WTC11 (cell line): ENCODE results near the gene GAL3ST3. TPM values are rescaled to one million over a fixed set of nuclear protein-coding genes. Genes with fewer than 3 reads are reported as not detected.

Experiments
- AFF4 ChIP-seq: sonication (generic); formaldehyde crosslinking; IDR thresholded peaks from 2 replicates; pipeline ENCODE4 v1.8.1; 2023; ENCODE audit warnings: mild to moderate bottlenecking, missing genetic modification reagents, borderline replicate concordance
- CTCF ChIP-seq: fragments of 200-600 bp; IDR thresholded peaks from 2 replicates; pipeline ENCODE4 v1.8.0; 2022; ENCODE audit warnings: antibody characterized with exemption
- EMX1 ChIP-seq: fragments of 250-450 bp; sonication (Bioruptor Pico); IDR thresholded peaks from 2 replicates; pipeline ENCODE4 v1.8.0; 2021; ENCODE audit warnings: mild to moderate bottlenecking
- GABPB1 ChIP-seq: sonication (generic); formaldehyde crosslinking; IDR thresholded peaks from 2 replicates; pipeline ENCODE4 v1.8.1; 2023; ENCODE audit warnings: mild to moderate bottlenecking, missing genetic modification reagents
- HMGA2 ChIP-seq: fragments of 250-450 bp; sonication (Bioruptor Pico); IDR thresholded peaks from 2 replicates; pipeline ENCODE4 v1.4.0; 2021; ENCODE audit warnings: mild to moderate bottlenecking, moderate library complexity
- JUN ChIP-seq: sonication (generic); formaldehyde crosslinking; IDR thresholded peaks from 2 replicates; pipeline ENCODE4 v1.8.0; 2023; ENCODE audit warnings: mild to moderate bottlenecking, missing genetic modification reagents
- KAT7 ChIP-seq: sonication (generic); formaldehyde crosslinking; IDR thresholded peaks from 2 replicates; pipeline ENCODE4 v1.8.1; 2023; ENCODE audit warnings: missing genetic modification reagents, mild to moderate bottlenecking, borderline replicate concordance
- MAX ChIP-seq: sonication (generic); formaldehyde crosslinking; IDR thresholded peaks from 2 replicates; pipeline ENCODE4 v1.8.0; 2022; ENCODE audit warnings: mild to moderate bottlenecking, missing genetic modification reagents
- MXD4 ChIP-seq: fragments of 250-450 bp; sonication (Bioruptor Pico); IDR thresholded peaks from 2 replicates; pipeline ENCODE4 v1.8.0; 2021; ENCODE audit warnings: mild to moderate bottlenecking, moderate library complexity, borderline replicate concordance
- OVOL2 ChIP-seq: fragments of 250-450 bp; sonication (Bioruptor Pico); IDR thresholded peaks from 2 replicates; pipeline ENCODE4 v1.9.0; 2021; ENCODE audit warnings: mild to moderate bottlenecking, borderline replicate concordance
- PRRX2 ChIP-seq: fragments of 250-450 bp; sonication (Bioruptor Pico); IDR thresholded peaks from 2 replicates; pipeline ENCODE4 v1.8.0; 2021; ENCODE audit warnings: mild to moderate bottlenecking
- TEAD1 ChIP-seq: sonication (generic); formaldehyde crosslinking; IDR thresholded peaks from 2 replicates; pipeline ENCODE4 v1.8.0; 2022; ENCODE audit warnings: mild to moderate bottlenecking, missing genetic modification reagents
- ZBTB21 ChIP-seq: sonication (generic); formaldehyde crosslinking; IDR thresholded peaks from 2 replicates; pipeline ENCODE4 v1.8.1; 2023; ENCODE audit warnings: mild to moderate bottlenecking, missing genetic modification reagents, borderline replicate concordance
- ZMAT4 ChIP-seq: fragments of 250-450 bp; sonication (Bioruptor Pico); IDR thresholded peaks from 2 replicates; pipeline ENCODE4 v1.9.0; 2021; ENCODE audit warnings: mild to moderate bottlenecking
- ZNF396 ChIP-seq: fragments of 250-450 bp; sonication (Bioruptor Pico); IDR thresholded peaks from 2 replicates; pipeline ENCODE4 v1.8.0; 2021; ENCODE audit warnings: mild to moderate bottlenecking, moderate library complexity, borderline replicate concordance
- ZSCAN18 ChIP-seq: fragments of 250-450 bp; sonication (Bioruptor Pico); IDR thresholded peaks from 2 replicates; pipeline ENCODE4 v2.1.2; 2022; ENCODE audit warnings: mild to moderate bottlenecking, moderate library complexity
- total RNA-seq: library from RNA; stranded (reverse); gene quantifications from 3 replicates; pipeline ENCODE4 v1.2.3, GENCODE V29; 2021
- TF ChIP-seq, protein P1 (sequence below): sonication (generic); formaldehyde crosslinking; IDR thresholded peaks from 2 replicates; pipeline ENCODE4 v1.8.1; 2023; ENCODE audit warnings: mild to moderate bottlenecking, moderate library complexity, missing genetic modification reagents
- TF ChIP-seq, protein P2 (sequence below): sonication (generic); formaldehyde crosslinking; IDR thresholded peaks from 2 replicates; pipeline ENCODE4 v1.8.1; 2023; ENCODE audit warnings: mild to moderate bottlenecking, missing genetic modification reagents, moderate library complexity
- TF ChIP-seq, protein P3 (sequence below): sonication (generic); formaldehyde crosslinking; IDR thresholded peaks from 2 replicates; pipeline ENCODE4 v1.8.0; 2023; ENCODE audit warnings: missing genetic modification reagents, mild to moderate bottlenecking, borderline replicate concordance
- TF ChIP-seq, protein P4 (sequence below): sonication (generic); formaldehyde crosslinking; IDR thresholded peaks from 2 replicates; pipeline ENCODE4 v1.8.1; 2023; ENCODE audit warnings: mild to moderate bottlenecking, missing genetic modification reagents, moderate library complexity
- TF ChIP-seq, protein P5 (sequence below): sonication (generic); formaldehyde crosslinking; IDR thresholded peaks from 2 replicates; pipeline ENCODE4 v1.8.0; 2022; ENCODE audit warnings: mild to moderate bottlenecking, missing genetic modification reagents

The GAL3ST3 gene
- total RNA-seq, 1 experiment from 2014 or later = 21.3 TPM

DNA sequence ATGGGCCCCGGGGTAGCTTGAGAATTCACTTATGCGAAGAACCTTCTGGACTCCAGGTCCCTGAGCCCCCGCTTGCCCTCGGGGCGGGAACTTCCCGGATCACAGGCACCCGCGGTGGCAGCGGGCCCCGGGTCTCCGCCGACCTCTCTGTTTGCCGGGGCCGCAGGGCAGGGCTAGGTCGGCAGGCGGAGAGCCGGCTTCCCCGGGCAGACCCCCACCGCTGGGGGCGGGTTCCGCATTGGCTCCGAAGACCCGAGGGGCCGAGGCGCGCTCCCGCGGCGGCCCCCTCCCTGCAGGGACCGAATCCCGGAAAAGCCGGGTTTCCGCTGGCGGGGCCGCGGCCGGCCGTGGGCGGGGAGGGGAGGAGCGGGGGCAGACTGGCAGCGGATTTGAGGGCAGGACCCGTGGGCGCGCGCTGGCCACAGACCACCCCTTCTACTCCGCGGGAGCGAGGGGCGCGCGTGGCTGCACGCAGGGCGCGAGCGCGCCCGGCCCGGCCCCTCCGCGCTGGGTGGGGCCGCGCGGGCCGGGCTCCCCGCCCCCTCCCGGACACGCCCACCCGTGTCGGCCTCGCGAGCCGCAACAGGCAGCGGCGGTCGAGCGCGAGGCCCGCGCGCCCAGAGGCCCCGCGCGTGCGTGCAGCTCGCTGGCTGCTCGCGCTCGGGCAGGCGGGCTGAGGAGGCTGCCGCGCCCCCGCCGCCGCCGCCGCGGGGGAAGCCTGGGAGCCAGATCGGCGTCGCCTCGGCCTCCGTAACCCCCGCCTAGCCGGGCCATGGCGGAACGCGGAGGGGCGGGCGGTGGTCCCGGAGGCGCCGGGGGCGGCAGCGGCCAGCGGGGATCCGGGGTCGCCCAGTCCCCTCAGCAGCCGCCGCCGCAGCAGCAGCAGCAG is 21.0 kb upstream of the GAL3ST3 start, which contains the start of gene PACS1 (continued):
- TF ChIP-seq, protein P1, sequence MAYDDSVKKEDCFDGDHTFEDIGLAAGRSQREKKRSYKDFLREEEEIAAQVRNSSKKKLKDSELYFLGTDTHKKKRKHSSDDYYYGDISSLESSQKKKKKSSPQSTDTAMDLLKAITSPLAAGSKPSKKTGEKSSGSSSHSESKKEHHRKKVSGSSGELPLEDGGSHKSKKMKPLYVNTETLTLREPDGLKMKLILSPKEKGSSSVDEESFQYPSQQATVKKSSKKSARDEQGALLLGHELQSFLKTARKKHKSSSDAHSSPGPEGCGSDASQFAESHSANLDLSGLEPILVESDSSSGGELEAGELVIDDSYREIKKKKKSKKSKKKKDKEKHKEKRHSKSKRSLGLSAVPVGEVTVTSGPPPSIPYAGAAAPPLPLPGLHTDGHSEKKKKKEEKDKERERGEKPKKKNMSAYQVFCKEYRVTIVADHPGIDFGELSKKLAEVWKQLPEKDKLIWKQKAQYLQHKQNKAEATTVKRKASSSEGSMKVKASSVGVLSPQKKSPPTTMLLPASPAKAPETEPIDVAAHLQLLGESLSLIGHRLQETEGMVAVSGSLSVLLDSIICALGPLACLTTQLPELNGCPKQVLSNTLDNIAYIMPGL = no peak; the same call in 1 of the 2 replicates
- TF ChIP-seq JUN = no peak
- TF ChIP-seq, protein P2, sequence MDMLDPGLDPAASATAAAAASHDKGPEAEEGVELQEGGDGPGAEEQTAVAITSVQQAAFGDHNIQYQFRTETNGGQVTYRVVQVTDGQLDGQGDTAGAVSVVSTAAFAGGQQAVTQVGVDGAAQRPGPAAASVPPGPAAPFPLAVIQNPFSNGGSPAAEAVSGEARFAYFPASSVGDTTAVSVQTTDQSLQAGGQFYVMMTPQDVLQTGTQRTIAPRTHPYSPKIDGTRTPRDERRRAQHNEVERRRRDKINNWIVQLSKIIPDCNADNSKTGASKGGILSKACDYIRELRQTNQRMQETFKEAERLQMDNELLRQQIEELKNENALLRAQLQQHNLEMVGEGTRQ (CRISPR knock-in tag) = 0 out of 2 replicates have a peak, but pooled peaks have one; percentile 10
- TF ChIP-seq ZNF396 (CRISPR knock-in tag) = no peak
- no peak for TF ChIP-seq KAT7 (CRISPR knock-in tag)
- TF ChIP-seq AFF4 = no peak
- no peak for TF ChIP-seq ZBTB21
- TF ChIP-seq MAX (CRISPR knock-in tag) = peak; percentile 21; the same call in 1 of the 2 replicates
- TF ChIP-seq ZMAT4 (CRISPR knock-in tag) = no peak
- TF ChIP-seq ZSCAN18 (CRISPR knock-in tag) = no peak
- TF ChIP-seq, protein P3, sequence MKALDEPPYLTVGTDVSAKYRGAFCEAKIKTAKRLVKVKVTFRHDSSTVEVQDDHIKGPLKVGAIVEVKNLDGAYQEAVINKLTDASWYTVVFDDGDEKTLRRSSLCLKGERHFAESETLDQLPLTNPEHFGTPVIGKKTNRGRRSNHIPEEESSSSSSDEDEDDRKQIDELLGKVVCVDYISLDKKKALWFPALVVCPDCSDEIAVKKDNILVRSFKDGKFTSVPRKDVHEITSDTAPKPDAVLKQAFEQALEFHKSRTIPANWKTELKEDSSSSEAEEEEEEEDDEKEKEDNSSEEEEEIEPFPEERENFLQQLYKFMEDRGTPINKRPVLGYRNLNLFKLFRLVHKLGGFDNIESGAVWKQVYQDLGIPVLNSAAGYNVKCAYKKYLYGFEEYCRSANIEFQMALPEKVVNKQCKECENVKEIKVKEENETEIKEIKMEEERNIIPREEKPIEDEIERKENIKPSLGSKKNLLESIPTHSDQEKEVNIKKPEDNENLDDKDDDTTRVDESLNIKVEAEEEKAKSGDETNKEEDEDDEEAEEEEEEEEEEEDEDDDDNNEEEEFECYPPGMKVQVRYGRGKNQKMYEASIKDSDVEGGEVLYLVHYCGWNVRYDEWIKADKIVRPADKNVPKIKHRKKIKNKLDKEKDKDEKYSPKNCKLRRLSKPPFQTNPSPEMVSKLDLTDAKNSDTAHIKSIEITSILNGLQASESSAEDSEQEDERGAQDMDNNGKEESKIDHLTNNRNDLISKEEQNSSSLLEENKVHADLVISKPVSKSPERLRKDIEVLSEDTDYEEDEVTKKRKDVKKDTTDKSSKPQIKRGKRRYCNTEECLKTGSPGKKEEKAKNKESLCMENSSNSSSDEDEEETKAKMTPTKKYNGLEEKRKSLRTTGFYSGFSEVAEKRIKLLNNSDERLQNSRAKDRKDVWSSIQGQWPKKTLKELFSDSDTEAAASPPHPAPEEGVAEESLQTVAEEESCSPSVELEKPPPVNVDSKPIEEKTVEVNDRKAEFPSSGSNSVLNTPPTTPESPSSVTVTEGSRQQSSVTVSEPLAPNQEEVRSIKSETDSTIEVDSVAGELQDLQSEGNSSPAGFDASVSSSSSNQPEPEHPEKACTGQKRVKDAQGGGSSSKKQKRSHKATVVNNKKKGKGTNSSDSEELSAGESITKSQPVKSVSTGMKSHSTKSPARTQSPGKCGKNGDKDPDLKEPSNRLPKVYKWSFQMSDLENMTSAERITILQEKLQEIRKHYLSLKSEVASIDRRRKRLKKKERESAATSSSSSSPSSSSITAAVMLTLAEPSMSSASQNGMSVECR = no peak
- TF ChIP-seq GABPB1 (CRISPR knock-in tag) = no peak
- no peak for TF ChIP-seq EMX1 (CRISPR knock-in tag)
- no peak for TF ChIP-seq OVOL2
- TF ChIP-seq MXD4 = no peak
- TF ChIP-seq, protein P4, sequence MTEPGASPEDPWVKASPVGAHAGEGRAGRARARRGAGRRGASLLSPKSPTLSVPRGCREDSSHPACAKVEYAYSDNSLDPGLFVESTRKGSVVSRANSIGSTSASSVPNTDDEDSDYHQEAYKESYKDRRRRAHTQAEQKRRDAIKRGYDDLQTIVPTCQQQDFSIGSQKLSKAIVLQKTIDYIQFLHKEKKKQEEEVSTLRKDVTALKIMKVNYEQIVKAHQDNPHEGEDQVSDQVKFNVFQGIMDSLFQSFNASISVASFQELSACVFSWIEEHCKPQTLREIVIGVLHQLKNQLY = no peak
- no peak for TF ChIP-seq TEAD1
- no peak for TF ChIP-seq CTCF
- TF ChIP-seq, protein P5, sequence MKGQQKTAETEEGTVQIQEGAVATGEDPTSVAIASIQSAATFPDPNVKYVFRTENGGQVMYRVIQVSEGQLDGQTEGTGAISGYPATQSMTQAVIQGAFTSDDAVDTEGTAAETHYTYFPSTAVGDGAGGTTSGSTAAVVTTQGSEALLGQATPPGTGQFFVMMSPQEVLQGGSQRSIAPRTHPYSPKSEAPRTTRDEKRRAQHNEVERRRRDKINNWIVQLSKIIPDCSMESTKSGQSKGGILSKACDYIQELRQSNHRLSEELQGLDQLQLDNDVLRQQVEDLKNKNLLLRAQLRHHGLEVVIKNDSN (CRISPR knock-in tag) = no peak
- TF ChIP-seq PRRX2 = no peak
- TF ChIP-seq HMGA2 (CRISPR knock-in tag) = no peak
